Measurements from ENCODE around the gene TMTC1. TPM values are rescaled to one million over a fixed set of nuclear protein-coding genes. Genes with fewer than 3 reads are reported as not detected.

Gene TMTC1
- polyA plus RNA-seq, 1 donor (not counting 4 experiments of a cell fraction or from before 2014, with no cell fraction given), result 3.7 TPM

DNA sequence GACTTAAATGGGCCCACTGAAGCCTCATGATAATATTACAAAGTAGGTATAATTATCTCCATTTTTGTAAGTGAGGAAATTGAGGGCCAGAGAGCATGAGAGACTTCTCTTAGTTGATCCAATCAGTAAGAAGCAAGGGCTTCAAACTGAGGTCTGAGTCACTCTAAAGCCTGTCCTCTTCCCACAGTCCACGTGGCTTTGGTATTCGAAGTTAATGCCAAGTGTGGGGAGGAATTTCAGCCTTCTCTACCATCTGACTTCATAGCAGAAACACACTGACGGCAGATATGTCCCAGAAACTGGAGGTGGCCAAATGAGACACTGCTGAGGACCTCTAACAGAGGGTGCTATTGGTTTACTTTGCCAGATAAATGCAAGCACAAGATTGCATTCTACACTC, 171.8 kb downstream of the TMTC1 start:
- H3K9me1 ChIP-seq (ENCODE audit: control insufficient read depth, extremely low read depth, insufficient read depth, low read length), result no peaks in the 10 kb centered on the region
- dilution Hi-C loops (cut with MboI; ENCODE audit: extremely low pct_ligation_motif_present, low sequenced_read_pairs), result no loop called here
- H3K4me2 ChIP-seq (ENCODE audit: control insufficient read depth, extremely low read depth, insufficient read depth, low read depth, low read length), result no peak overlapping the region
- H3K79me2 ChIP-seq (ENCODE audit: control insufficient read depth, insufficient read depth, low read length), result no peaks in the 10 kb centered on the region
- H3K9ac ChIP-seq (ENCODE audit: control insufficient read depth, extremely low read depth, insufficient read depth, low read length), result no peak overlapping the region
- no peak overlapping the region for H3K27ac ChIP-seq (ENCODE audit: control insufficient read depth, insufficient read depth, low read length)
- no peaks in the 10 kb centered on the region for H3K36me3 ChIP-seq (ENCODE audit: control insufficient read depth in 2 of 2, extremely low read depth in 1 of 2, insufficient read depth in 2 of 2, low read length in 2 of 2)
- H3K4me1 ChIP-seq (ENCODE audit: control insufficient read depth, extremely low read depth, insufficient read depth, low read length), result peaks cover 4% of the 10 kb centered on the region
- no peak overlapping the region for H2AFZ ChIP-seq (ENCODE audit: control insufficient read depth, low read length)
- H4K20me1 ChIP-seq (ENCODE audit: control insufficient read depth, extremely low read depth, insufficient read depth, low read length), result no peaks in the 10 kb centered on the region
- DNase-seq (ENCODE audit: low read depth, low spot score) (no peak), FAIRE-seq (no peak)
- H3K9me3 ChIP-seq (ENCODE audit: control insufficient read depth, low read depth, low read length), result no peaks in the 10 kb centered on the region
- H3K27me3 ChIP-seq (ENCODE audit: control insufficient read depth, extremely low read depth, insufficient read depth, low read length), result no peaks in the 10 kb centered on the region
- no peak for TF ChIP-seq EZH2 (IDR thresholded peaks at IDR 0.05; ENCODE audit: low read length)
- TF ChIP-seq CTCF (optimal IDR thresholded peaks at IDR 0.05 in 1 of 3, IDR thresholded peaks at IDR 0.05 in 1 of 3, conservative IDR thresholded peaks at IDR 0.05 in 1 of 3; ENCODE audit: extremely low read depth in 1 of 3, insufficient read depth in 2 of 3, low read length in 3 of 3), result no peak
- H3K4me3 ChIP-seq (ENCODE audit: control insufficient read depth in 2 of 3, extremely low read depth in 1 of 3, insufficient read depth in 2 of 3, low read depth in 1 of 3, low read length in 3 of 3), result no peak overlapping the region

DNA sequence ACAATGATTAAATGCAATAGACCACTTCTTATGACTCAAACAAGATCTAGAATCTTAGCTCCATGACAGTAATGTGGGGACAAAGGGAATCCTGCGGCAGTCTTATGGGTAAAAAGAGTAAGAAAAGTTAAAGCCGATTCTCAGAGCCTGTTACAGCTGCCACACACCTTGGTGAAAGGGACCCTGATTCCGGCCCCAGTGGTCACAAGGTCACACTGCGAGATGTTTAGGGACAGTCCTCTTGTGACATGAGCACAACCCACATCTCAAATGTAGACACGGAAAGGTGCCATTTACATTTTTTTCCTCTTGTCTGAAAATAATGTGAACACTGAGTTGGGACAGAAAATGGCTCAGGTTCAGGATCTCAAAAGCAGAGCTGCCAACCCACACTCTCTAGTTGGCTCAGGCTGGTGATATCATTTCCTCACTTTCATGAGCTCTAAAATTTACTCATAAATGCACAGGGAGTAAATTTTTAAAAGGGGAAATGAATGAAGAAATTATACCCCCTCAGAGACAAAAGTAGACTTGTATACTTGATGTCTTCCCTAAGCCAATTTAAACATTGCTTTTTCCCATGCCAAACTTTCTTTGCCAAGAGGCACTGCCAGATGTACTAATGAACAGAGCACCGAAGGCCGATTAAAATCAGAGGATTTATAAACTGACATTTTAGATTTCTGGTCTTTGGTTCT, 173.1 kb downstream of the TMTC1 start:
- no peak for DNase-seq (ENCODE audit: low read depth, low spot score)
- FAIRE-seq, result no peak
- TF ChIP-seq EZH2 (IDR thresholded peaks at IDR 0.05; ENCODE audit: low read length) (no peak), CTCF (optimal IDR thresholded peaks at IDR 0.05 in 1 of 3, IDR thresholded peaks at IDR 0.05 in 1 of 3, conservative IDR thresholded peaks at IDR 0.05 in 1 of 3; ENCODE audit: extremely low read depth in 1 of 3, insufficient read depth in 2 of 3, low read length in 3 of 3) (no peak)
- H3K79me2 ChIP-seq (ENCODE audit: control insufficient read depth, insufficient read depth, low read length), result no peaks in the 10 kb centered on the region
- no peak overlapping the region for H3K27ac ChIP-seq (ENCODE audit: control insufficient read depth, insufficient read depth, low read length)
- no peaks in the 10 kb centered on the region for H3K4me1 ChIP-seq (ENCODE audit: control insufficient read depth, extremely low read depth, insufficient read depth, low read length)
- H3K27me3 ChIP-seq (ENCODE audit: control insufficient read depth, extremely low read depth, insufficient read depth, low read length), result no peaks in the 10 kb centered on the region
- H3K4me3 ChIP-seq (ENCODE audit: control insufficient read depth in 2 of 3, extremely low read depth in 1 of 3, insufficient read depth in 2 of 3, low read depth in 1 of 3, low read length in 3 of 3), result no peak overlapping the region
- H3K9ac ChIP-seq (ENCODE audit: control insufficient read depth, extremely low read depth, insufficient read depth, low read length), result no peak overlapping the region
- no peaks in the 10 kb centered on the region for H3K36me3 ChIP-seq (ENCODE audit: control insufficient read depth in 2 of 2, extremely low read depth in 1 of 2, insufficient read depth in 2 of 2, low read length in 2 of 2)
- H4K20me1 ChIP-seq (ENCODE audit: control insufficient read depth, extremely low read depth, insufficient read depth, low read length), result no peaks in the 10 kb centered on the region
- no peaks in the 10 kb centered on the region for H3K9me1 ChIP-seq (ENCODE audit: control insufficient read depth, extremely low read depth, insufficient read depth, low read length)
- no peak overlapping the region for H3K4me2 ChIP-seq (ENCODE audit: control insufficient read depth, extremely low read depth, insufficient read depth, low read depth, low read length)
- dilution Hi-C loops (cut with MboI; ENCODE audit: extremely low pct_ligation_motif_present, low sequenced_read_pairs), result no loop called here
- H3K9me3 ChIP-seq (ENCODE audit: control insufficient read depth, low read depth, low read length), result no peaks in the 10 kb centered on the region
- H2AFZ ChIP-seq (ENCODE audit: control insufficient read depth, low read length), result no peak overlapping the region
